HFF-Myc (cell line): ENCODE measurements around the gene MYBPC2.

Source experiments
- DNase-seq: peaks from one replicate; pipeline ENCODE4 v3.0.0-alpha.2; 2011; ENCODE audit warnings: low read depth; ENCODE audit errors: extremely low read depth
- H3K4me3 ChIP-seq: replicated peaks from 2 replicates; pipeline ENCODE4 v1.5.1; 2011; ENCODE audit warnings: low read depth, mild to moderate bottlenecking, control low read depth, low read length
- TF ChIP-seq, protein P1 (sequence below): IDR thresholded peaks from 2 replicates; pipeline ENCODE4 v1.5.1; 2012; ENCODE audit warnings: mild to moderate bottlenecking, low read depth, low read length, control low read depth; ENCODE audit errors: missing control alignments

The MYBPC2 gene

DNA sequence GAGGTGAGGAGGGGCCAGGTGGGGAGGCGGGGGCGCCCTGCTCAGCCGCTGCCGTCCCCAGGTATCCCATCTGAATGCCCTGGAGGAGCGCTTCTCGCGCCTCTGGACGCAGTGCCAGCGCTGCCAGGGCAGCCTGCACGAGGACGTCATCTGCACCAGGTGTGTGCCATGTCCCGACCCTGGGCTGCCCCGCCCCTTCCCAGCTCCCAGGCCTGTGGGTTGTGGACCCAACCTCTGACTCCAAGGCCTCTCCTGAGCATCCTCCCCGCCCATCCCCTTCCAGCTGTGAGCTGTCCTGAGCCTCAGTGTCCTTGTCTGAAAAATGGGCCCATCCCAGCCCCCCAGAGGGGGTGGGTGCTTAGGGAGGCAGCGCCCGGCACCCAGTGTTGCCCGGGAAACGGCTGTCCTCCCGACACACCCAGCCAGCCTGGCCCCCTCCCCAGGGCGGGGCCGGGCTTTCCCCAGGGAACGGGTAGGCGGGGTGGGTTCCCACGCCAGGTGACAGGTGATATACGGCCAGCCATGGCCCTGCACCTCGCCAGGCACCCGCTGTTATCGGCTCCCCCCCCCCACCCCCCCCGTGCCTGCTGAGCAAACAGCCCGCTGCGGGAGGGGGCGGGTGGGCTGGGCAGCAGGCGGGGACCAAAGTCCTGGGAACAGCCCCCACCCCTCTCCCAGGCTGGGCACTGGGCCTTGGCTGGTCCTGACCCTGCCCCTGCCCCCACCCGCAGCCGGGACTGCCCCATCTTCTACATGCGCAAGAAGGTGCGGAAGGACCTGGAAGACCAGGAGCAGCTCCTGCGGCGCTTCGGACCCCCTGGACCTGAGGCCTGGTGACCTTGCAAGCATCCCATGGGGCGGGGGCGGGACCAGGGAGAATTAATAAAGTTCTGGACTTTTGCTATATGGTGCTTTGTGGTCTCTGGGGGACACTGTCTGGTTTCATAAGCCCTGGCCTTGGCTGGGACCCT is 15.3 kb upstream of the MYBPC2 start:
- no peak overlapping the region for H3K4me3 ChIP-seq
- TF ChIP-seq, protein P1, sequence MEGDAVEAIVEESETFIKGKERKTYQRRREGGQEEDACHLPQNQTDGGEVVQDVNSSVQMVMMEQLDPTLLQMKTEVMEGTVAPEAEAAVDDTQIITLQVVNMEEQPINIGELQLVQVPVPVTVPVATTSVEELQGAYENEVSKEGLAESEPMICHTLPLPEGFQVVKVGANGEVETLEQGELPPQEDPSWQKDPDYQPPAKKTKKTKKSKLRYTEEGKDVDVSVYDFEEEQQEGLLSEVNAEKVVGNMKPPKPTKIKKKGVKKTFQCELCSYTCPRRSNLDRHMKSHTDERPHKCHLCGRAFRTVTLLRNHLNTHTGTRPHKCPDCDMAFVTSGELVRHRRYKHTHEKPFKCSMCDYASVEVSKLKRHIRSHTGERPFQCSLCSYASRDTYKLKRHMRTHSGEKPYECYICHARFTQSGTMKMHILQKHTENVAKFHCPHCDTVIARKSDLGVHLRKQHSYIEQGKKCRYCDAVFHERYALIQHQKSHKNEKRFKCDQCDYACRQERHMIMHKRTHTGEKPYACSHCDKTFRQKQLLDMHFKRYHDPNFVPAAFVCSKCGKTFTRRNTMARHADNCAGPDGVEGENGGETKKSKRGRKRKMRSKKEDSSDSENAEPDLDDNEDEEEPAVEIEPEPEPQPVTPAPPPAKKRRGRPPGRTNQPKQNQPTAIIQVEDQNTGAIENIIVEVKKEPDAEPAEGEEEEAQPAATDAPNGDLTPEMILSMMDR: no peak
- no peak for DNase-seq

DNA sequence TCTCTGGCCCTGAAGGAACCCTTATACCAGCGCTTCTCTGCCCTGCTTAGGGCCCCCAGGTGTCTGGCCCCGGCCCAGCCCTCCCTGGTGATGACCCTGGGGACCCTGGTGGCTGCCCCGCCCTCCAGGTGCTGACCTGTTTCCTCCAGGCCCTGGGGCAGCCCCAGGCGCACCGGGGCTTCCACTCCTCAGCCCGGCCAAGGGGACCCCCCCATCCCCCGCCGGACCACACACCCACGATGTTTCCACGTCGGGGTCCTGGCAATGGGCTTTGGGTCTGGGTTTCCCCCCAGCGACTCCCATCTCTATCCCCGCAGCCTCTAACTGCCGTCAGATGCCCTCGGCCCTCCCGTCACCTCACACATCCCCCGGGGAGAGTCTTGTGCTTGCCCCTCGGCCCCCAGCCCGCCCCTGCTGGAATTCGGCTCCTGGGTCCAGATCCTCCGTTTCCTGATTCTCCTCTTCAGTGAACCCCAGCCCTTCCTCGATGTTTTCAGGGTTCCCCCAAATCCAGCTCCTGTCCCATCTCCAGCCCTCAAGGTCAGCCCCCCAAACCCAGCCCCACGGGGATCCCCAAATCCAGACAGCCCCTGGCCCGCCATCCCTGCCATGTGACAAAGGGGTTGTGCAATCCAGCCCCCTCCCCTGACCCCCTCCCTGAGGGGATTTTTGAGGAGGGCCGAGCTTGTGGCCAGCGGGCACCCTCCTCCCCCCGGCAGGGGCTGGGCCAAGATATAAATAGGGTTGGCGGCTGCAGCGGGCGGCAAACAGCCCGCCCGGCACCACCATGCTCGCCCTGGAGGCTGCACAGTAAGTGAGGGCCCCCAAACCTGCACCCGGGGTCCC is 14.3 kb upstream of the MYBPC2 start, which contains the start of gene SPIB:
Gene SPIB, plus strand, starts transcription at position 763 of the 846 bp plus-strand sequence. Its CDS starts 25 bp downstream, at position 788.
- no peak for DNase-seq
- TF ChIP-seq, protein P1: no peak
- H3K4me3 ChIP-seq: no peak within 1 kb of the TSS

DNA sequence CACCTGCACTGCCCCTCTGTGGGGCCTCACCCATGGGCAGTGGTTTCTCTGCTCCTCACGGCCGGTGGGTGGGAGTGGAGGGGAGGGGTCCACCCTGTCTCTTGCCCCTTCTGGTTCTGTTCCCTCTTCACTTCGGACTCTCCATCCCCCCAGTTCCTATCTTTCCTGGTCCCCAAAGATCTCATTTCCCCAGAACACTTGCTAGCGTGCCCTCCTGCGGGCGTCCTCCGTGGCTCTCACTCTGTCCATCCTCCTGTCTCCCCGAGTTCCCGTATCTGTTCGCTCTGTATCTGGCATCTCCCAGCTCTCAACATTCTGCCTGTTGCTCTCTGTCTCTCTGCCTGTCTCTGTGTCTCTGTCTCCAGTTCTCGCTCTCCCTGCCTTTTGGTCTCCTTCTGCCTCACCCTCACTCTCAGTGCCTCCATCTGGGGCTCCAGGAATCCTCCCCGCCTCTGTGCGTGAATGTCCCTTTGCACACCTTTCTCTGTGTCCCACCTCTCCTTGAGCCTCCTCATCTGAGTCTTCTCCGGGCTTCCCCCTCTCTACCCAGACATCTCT is 13.6 kb upstream of the MYBPC2 start:
- H3K4me3 ChIP-seq: no peak overlapping the region
- DNase-seq: no peak
- TF ChIP-seq, protein P1: no peak

DNA sequence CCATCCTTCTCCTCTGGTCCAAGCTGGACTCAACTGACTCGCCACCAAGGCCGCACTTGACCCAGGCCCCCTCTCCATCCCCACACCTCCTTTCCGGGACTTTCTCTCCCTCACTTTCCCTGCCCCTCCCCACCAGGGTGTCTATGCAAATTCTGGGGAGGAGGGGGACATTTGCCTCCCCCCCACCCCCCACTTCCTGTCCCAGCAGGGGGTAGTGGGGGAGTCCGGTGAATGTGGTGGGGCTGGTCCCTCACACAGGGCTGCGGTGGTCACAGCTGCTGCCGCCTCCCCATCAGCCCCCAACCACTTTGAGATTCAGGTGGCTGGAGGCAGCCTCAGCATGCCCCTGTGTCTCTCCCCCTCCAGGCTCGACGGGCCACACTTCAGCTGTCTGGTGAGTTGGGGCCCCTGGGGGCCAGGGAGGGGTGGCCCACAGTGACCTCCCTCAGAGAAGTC is 13.1 kb upstream of the MYBPC2 start:
- no peak for DNase-seq
- TF ChIP-seq, protein P1: no peak
- no peak overlapping the region for H3K4me3 ChIP-seq

DNA sequence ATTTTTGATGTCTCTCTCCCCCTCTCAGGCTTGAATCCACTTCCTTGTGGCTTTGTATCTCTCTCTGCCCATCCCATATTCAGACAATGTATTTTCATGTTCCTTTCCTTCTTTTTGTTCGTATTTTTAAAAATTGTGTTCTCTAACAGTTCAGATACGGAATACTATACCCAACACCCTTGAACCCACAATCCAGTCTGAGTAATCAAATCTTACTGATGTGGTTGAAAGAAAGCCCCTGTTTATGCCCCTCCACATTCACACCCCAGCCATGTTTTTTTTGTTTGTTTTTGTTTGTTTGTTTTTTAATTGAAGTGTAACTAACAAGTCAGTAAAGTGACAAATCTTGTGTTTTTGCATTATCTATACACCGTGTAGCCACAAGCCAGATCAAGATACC is 12.6 kb upstream of the MYBPC2 start:
- DNase-seq: no peak
- no peak overlapping the region for H3K4me3 ChIP-seq
- TF ChIP-seq, protein P1: no peak

DNA sequence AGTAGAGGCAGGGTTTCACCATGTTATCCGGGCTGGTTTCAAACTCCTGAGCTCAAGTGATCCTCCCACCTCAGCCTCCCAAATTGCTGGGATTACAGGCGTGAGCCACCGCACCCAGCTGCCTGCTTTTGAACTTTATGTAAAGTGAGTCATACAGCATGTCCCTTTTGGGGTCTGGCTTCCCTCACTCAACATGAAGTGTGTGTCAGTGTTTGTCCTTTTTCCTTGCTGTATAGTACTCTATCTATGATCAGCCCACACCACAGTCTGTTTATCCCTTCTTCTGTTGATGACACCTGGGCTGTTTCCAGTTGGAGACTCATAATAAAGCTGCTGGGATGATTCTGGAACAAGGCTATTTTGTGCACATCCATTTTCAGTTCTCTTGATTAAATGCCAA is 11.9 kb upstream of the MYBPC2 start:
- no peak for DNase-seq
- H3K4me3 ChIP-seq: no peak overlapping the region
- TF ChIP-seq, protein P1: no peak
